K562 (cell line): ENCODE measurements around the gene CSTF1. TPM values are rescaled to one million over a fixed set of nuclear protein-coding genes. Genes with fewer than 3 reads are reported as not detected.
A peak's percentile ranks its signal among the peaks of the same experiment; 100 is the strongest.

Experiments
- BRF2 ChIP-seq: IDR thresholded peaks from 3 replicates; pipeline ENCODE4 v1.6.1; 2011; ENCODE audit warnings: borderline replicate concordance, mild to moderate bottlenecking; ENCODE audit not compliant: insufficient read length, insufficient read depth
- GTF3C2 ChIP-seq: IDR thresholded peaks from 3 replicates; pipeline ENCODE4 v1.6.1; 2011; ENCODE audit warnings: borderline replicate concordance, mild to moderate bottlenecking, moderate library complexity; ENCODE audit not compliant: insufficient read length; ENCODE audit errors: extremely low read depth
- LEF1 ChIP-seq: fragments of 450-650 bp; IDR thresholded peaks from 2 replicates; pipeline ENCODE4 v1.6.1; 2016; ENCODE audit warnings: mild to moderate bottlenecking
- MCM7 ChIP-seq, 2 experiments: fragments of 450-650 bp; IDR thresholded peaks; 2 replicates each; pipeline ENCODE4 v1.6.1; 2016 to 2018
- NCOA6 ChIP-seq: fragments of 450-650 bp; IDR thresholded peaks from 2 replicates; pipeline ENCODE4 v1.6.1; 2017; ENCODE audit warnings: mild to moderate bottlenecking
- NFE2 ChIP-seq: IDR thresholded peaks from 2 replicates; pipeline ENCODE4 v1.6.1; 2014; ENCODE audit warnings: antibody characterized with exemption, low read depth
- RAD21 ChIP-seq, 2 experiments: fragments of 250-450 bp in 1 of 2; fragments of 450-650 bp in 1 of 2; sonication (Bioruptor Pico) in 1 of 2; formaldehyde crosslinking in 1 of 2; IDR thresholded peaks in 1 of 2; conservative IDR thresholded peaks in 1 of 2; 2 replicates each; pipeline versions ENCODE4 v1.4.0 to v1.8.0; 2020 to 2022; ENCODE audit warnings: mild to moderate bottlenecking in 2 of 2, moderate library complexity in 1 of 2
- RNF219 ChIP-seq: fragments of 250-450 bp; sonication (Bioruptor Pico); IDR thresholded peaks from 2 replicates; pipeline ENCODE4 v1.5.0; 2022; ENCODE audit warnings: mild to moderate bottlenecking
- SETDB1 ChIP-seq: IDR thresholded peaks from one replicate; pipeline ENCODE4 v1.6.1; 2012; ENCODE audit warnings: low read length, control low read depth, inconsistent platforms
- TCFL5 ChIP-seq: fragments of 250-450 bp; sonication (Bioruptor Pico); conservative IDR thresholded peaks from 2 replicates; pipeline ENCODE4 v1.6.1; 2021; ENCODE audit warnings: mild to moderate bottlenecking, moderate library complexity, matching md5 sums
- TRIM24 ChIP-seq, 2 experiments: fragments of 450-650 bp; IDR thresholded peaks; 2 replicates each; pipeline ENCODE4 v1.6.1; 2016
- polyA plus RNA-seq, 8 experiments: library from polyadenylated mRNA; depleted of rRNA in 4 of 8; stranded (reverse) in 5 of 8; unstranded in 3 of 8; fragments of >200 nt; fragmentation: Nextera tagmentation in 2 of 8; fragmentation: Illumina TruSeq in 1 of 8; extraction: Ambion mirVana in 2 of 8; extraction: Trizol in 1 of 8; gene quantifications; 2 replicates each; pipeline versions ENCODE4 v1.2.1 to v1.2.3, GENCODE V29; 2011 to 2014; ENCODE audit warnings: inconsistent platforms in 1 of 8, missing spikeins in 1 of 8
- total RNA-seq, 7 experiments: library from RNA; depleted of rRNA in 6 of 7; stranded (reverse); fragments of >200 nt in 6 of 7; fragmentation: Illumina TruSeq in 2 of 7; extraction: Trizol in 2 of 7; gene quantifications; 2 replicates each; pipeline versions ENCODE4 v1.2.1 to v1.2.3, GENCODE V29; 2011 to 2021; ENCODE audit warnings: low replicate concordance in 1 of 7
- TF ChIP-seq, protein P1 (sequence below): sonication (generic); formaldehyde crosslinking; IDR thresholded peaks from 2 replicates; pipeline ENCODE4 v1.8.0; 2023; ENCODE audit warnings: missing genetic modification reagents, mild to moderate bottlenecking, borderline replicate concordance
- TF ChIP-seq, protein P2 (sequence below): sonication (generic); formaldehyde crosslinking; IDR thresholded peaks from 2 replicates; pipeline ENCODE4 v1.8.1; 2022; ENCODE audit warnings: missing genetic modification reagents

CSTF1 gene
- total and polyA plus RNA-seq, 9 of the 15 experiments (the other 6 are each of a cell fraction or from before 2014, with no cell fraction given), result 30.8 to 110 (median 53.4) TPM

- TF ChIP-seq, protein P1, sequence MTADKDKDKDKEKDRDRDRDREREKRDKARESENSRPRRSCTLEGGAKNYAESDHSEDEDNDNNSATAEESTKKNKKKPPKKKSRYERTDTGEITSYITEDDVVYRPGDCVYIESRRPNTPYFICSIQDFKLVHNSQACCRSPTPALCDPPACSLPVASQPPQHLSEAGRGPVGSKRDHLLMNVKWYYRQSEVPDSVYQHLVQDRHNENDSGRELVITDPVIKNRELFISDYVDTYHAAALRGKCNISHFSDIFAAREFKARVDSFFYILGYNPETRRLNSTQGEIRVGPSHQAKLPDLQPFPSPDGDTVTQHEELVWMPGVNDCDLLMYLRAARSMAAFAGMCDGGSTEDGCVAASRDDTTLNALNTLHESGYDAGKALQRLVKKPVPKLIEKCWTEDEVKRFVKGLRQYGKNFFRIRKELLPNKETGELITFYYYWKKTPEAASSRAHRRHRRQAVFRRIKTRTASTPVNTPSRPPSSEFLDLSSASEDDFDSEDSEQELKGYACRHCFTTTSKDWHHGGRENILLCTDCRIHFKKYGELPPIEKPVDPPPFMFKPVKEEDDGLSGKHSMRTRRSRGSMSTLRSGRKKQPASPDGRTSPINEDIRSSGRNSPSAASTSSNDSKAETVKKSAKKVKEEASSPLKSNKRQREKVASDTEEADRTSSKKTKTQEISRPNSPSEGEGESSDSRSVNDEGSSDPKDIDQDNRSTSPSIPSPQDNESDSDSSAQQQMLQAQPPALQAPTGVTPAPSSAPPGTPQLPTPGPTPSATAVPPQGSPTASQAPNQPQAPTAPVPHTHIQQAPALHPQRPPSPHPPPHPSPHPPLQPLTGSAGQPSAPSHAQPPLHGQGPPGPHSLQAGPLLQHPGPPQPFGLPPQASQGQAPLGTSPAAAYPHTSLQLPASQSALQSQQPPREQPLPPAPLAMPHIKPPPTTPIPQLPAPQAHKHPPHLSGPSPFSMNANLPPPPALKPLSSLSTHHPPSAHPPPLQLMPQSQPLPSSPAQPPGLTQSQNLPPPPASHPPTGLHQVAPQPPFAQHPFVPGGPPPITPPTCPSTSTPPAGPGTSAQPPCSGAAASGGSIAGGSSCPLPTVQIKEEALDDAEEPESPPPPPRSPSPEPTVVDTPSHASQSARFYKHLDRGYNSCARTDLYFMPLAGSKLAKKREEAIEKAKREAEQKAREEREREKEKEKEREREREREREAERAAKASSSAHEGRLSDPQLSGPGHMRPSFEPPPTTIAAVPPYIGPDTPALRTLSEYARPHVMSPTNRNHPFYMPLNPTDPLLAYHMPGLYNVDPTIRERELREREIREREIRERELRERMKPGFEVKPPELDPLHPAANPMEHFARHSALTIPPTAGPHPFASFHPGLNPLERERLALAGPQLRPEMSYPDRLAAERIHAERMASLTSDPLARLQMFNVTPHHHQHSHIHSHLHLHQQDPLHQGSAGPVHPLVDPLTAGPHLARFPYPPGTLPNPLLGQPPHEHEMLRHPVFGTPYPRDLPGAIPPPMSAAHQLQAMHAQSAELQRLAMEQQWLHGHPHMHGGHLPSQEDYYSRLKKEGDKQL (CRISPR knock-in tag), result no peak
- TF ChIP-seq NFE2 (peak; percentile 45; the same call in 1 of the 2 replicates), GTF3C2 (no peak), SETDB1 (no peak), NCOA6 (no peak), MCM7 (IDR thresholded peaks at IDR 0.05) (no peak), RAD21 (CRISPR knock-in tag; conservative IDR thresholded peaks at IDR 0.05 in 1 of 2, IDR thresholded peaks at IDR 0.05 in 1 of 2) (no peak), BRF2 (no peak), TCFL5 (CRISPR knock-in tag) (no peak), TRIM24 (IDR thresholded peaks at IDR 0.05) (peak; percentile 62 to 74), LEF1 (no peak), RNF219 (CRISPR knock-in tag) (no peak)
- TF ChIP-seq, protein P2, sequence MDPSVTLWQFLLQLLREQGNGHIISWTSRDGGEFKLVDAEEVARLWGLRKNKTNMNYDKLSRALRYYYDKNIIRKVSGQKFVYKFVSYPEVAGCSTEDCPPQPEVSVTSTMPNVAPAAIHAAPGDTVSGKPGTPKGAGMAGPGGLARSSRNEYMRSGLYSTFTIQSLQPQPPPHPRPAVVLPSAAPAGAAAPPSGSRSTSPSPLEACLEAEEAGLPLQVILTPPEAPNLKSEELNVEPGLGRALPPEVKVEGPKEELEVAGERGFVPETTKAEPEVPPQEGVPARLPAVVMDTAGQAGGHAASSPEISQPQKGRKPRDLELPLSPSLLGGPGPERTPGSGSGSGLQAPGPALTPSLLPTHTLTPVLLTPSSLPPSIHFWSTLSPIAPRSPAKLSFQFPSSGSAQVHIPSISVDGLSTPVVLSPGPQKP (CRISPR knock-in tag), result no peak
Measured at GRCh38 chr20:56429502-56429901, 37.1 kb downstream of the CSTF1 start (continued).
